GM12801 (cell line): ENCODE results near the gene ZNF689.

Experiments
- CTCF ChIP-seq: IDR thresholded peaks from one replicate; pipeline ENCODE4 v1.5.1; 2011; ENCODE audit warnings: control low read depth; ENCODE audit not compliant: insufficient read length; ENCODE audit errors: extremely low read depth

ZNF689 gene

GRCh38 chr16:30609926-30610839 is at the start of gene ZNF689:
ZNF689 (minus strand) TSS chr16:30610389; CDS start chr16:30610041, 348 bp downstream.
- TF ChIP-seq CTCF = no peak

GRCh38 chr16:30658731-30659506 is 48.7 kb upstream of the ZNF689 start:
- no peak for TF ChIP-seq CTCF

- no peak for TF ChIP-seq CTCF
These were observed 47.9 kb upstream of the ZNF689 start, which contains the start of gene FBRS for GRCh38 chr16:30657866-30658730. FBRS (plus strand) TSS chr16:30658431; CDS start chr16:30659519, 1,088 bp downstream.

GRCh38 chr16:30656974-30657865 is 47.0 kb upstream of the ZNF689 start:
- no peak for TF ChIP-seq CTCF

- no peak for TF ChIP-seq CTCF
These were observed 46.2 kb upstream of the ZNF689 start for GRCh38 chr16:30656388-30656787.

GRCh38 chr16:30655815-30656347 is 45.7 kb upstream of the ZNF689 start:
- no peak for TF ChIP-seq CTCF
